Measurements from ENCODE around the gene DSG4.
"Not testable (repeated sequence)": the region's sequence is repeated elsewhere in the genome, so short reads cannot be mapped to it uniquely, and the experiment has no call there.

Gene DSG4

GRCh38 chr18:31376477-31376876 is at the start of gene DSG4:
Gene DSG4, plus strand, starts transcription at chr18:31376777. Its CDS starts 135 bp downstream, at chr18:31376912.
- TF ChIP-seq CTCF (IDR thresholded peaks at IDR 0.05; ENCODE audit: low read depth, low read length), result no peak
- H3K4me3 ChIP-seq (ENCODE audit: low read depth, low read length), result no peak within 1 kb of the TSS

GRCh38 chr18:31329787-31330438 is 46.7 kb upstream of the DSG4 start:
- no peak overlapping the region for H3K4me3 ChIP-seq (ENCODE audit: low read depth, low read length)
- no peak for TF ChIP-seq CTCF (IDR thresholded peaks at IDR 0.05; ENCODE audit: low read depth, low read length)

GRCh38 chr18:31343454-31343853 is 33.1 kb upstream of the DSG4 start:
- no peak overlapping the region for H3K4me3 ChIP-seq (ENCODE audit: low read depth, low read length)
- TF ChIP-seq CTCF (IDR thresholded peaks at IDR 0.05; ENCODE audit: low read depth, low read length), result no peak

- H3K4me3 ChIP-seq (ENCODE audit: low read depth, low read length), result not testable (repeated sequence)
These were observed 23.2 kb upstream of the DSG4 start for GRCh38 chr18:31353336-31353735.

GRCh38 chr18:31354990-31355389 is 21.6 kb upstream of the DSG4 start:
- no peak for TF ChIP-seq CTCF (IDR thresholded peaks at IDR 0.05; ENCODE audit: low read depth, low read length)
- H3K4me3 ChIP-seq (ENCODE audit: low read depth, low read length), result no peak overlapping the region

- no peak for TF ChIP-seq CTCF (IDR thresholded peaks at IDR 0.05; ENCODE audit: low read depth, low read length)
These were observed 20.6 kb upstream of the DSG4 start for GRCh38 chr18:31356025-31356424.

GRCh38 chr18:31364190-31364589 is 12.4 kb upstream of the DSG4 start:
- TF ChIP-seq CTCF (IDR thresholded peaks at IDR 0.05; ENCODE audit: low read depth, low read length), result no peak
- H3K4me3 ChIP-seq (ENCODE audit: low read depth, low read length), result no peak overlapping the region

More at GRCh38 chr18:31356025-31356424, 20.6 kb upstream of the DSG4 start:
- H3K4me3 ChIP-seq (ENCODE audit: low read depth, low read length), result no peak overlapping the region

- no peak for TF ChIP-seq CTCF (IDR thresholded peaks at IDR 0.05; ENCODE audit: low read depth, low read length)
- no peak overlapping the region for H3K4me3 ChIP-seq (ENCODE audit: low read depth, low read length)
These were observed 7.1 kb upstream of the DSG4 start for GRCh38 chr18:31369478-31369877.

Data from WI38 (cell line).